ENCODE measurements around the gene CLRN2.

Gene CLRN2

DNA sequence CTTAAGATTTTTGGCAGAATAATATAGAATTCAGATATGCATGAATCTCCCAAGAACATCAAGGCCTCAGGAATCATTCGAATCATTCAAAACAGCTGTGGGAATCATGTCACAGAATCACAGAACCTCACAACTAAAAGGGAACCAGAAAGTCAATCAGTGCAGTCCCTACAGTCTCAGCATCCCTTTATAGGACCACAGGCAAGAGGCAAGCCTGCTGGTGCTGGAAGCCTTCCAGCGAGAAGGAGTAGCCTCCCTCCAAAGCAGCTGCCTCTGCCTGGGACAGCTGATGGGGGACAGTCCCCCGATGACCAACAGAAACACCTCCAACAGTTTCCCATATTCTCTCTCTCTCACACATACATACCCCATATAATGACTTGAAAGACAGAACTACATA, 23.8 kb upstream of the CLRN2 start:
- Histone ChIP-seq H3K4me1 (ENCODE audit: control insufficient read depth, insufficient read depth, low read depth, low read length) (peaks cover 6% of the 10 kb centered on the region), H3K4me3 (ENCODE audit: insufficient read depth in 1 of 2, low read depth in 1 of 2, low read length in 2 of 2) (no peak overlapping the region), H3K79me1 (replicated peaks; ENCODE audit: low read length, poor library complexity, severe bottlenecking) (peaks cover 29% of the 10 kb centered on the region), H3K18ac (ENCODE audit: low read depth in 1 of 2, low read length in 2 of 2) (no peak overlapping the region), H2BK5ac (ENCODE audit: low read depth, low read length, poor library complexity, severe bottlenecking) (no peak overlapping the region), H2AK5ac (ENCODE audit: low read length, severe bottlenecking) (no peak overlapping the region), H3K27me3 (ENCODE audit: control insufficient read depth in 1 of 2, insufficient read depth in 1 of 2, low read length in 2 of 2) (no peaks in the 10 kb centered on the region), H3K9me3 (ENCODE audit: control insufficient read depth, low read length) (no peaks in the 10 kb centered on the region), H3K9ac (ENCODE audit: low read length) (no peak overlapping the region), H3K36me3 (ENCODE audit: control insufficient read depth in 1 of 2, insufficient read depth in 2 of 2, low read depth in 1 of 2, low read length in 2 of 2) (peaks cover 44 to 70% of the 10 kb centered on the region in 2 experiments), H2BK120ac (ENCODE audit: low read depth, low read length) (no peak overlapping the region), H3K27ac (ENCODE audit: low read length, poor library complexity, severe bottlenecking) (no peak overlapping the region), H3K4ac (ENCODE audit: low read depth in 1 of 2, low read length in 2 of 2) (no peak overlapping the region), H3K4me2 (ENCODE audit: low read length, poor library complexity, severe bottlenecking) (no peak overlapping the region), H2AFZ (ENCODE audit: low read depth, low read length) (no peak overlapping the region), H2BK15ac (ENCODE audit: low read depth, poor library complexity, severe bottlenecking) (no peak overlapping the region), H3K14ac (ENCODE audit: low read length in 2 of 2) (no peak overlapping the region), H4K8ac (ENCODE audit: low read length) (peak overlapping the region; percentile 13), H2BK12ac (ENCODE audit: low read length in 2 of 2) (no peak overlapping the region), H4K91ac (ENCODE audit: low read length) (peak overlapping the region; percentile 59), H3K23ac (ENCODE audit: low read length in 2 of 2) (no peak overlapping the region)
- DNase-seq: no peak
- 100% methylated on average over 2 of the region's 3 CpGs for WGBS

DNA sequence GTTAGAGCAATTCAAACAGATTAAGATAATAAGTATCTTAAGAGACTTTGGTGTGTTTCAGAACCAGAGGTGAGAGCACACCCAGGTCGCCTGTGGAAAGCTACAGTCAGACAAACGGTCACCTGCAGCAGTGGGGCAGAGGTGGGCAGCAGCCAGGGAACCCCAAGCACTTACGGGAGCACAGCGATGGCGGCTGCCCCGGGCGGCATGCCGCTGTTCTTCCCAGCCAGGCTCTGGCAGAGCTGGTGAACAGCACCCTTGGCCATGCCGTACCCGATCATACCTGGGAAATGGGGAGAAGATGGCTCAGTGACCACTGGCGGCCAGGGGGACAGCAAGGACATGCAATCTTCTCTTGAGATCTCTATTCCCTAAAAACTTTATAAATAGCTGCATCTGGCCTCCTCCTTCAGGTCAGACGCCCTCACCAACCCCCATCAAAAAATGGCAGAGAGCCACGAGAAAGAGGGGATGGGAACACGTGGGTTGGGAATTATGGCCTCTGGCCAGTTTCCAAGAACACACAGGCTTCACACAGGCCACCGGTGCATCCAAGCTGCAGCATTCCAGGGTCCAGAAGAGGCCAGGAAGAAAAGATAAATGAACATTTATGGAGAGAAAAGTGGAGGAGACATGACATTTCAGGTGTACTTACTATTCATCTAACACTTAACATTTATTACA, 22.8 kb upstream of the CLRN2 start:
- Histone ChIP-seq H2BK5ac (ENCODE audit: low read depth, low read length, poor library complexity, severe bottlenecking) (no peak overlapping the region), H3K23ac (ENCODE audit: low read length in 2 of 2) (no peak overlapping the region), H3K9ac (ENCODE audit: low read length) (no peak overlapping the region), H3K4me3 (ENCODE audit: insufficient read depth in 1 of 2, low read depth in 1 of 2, low read length in 2 of 2) (no peak overlapping the region), H2AK5ac (ENCODE audit: low read length, severe bottlenecking) (no peak overlapping the region), H3K9me3 (ENCODE audit: control insufficient read depth, low read length) (no peaks in the 10 kb centered on the region), H4K8ac (ENCODE audit: low read length) (peak overlapping the region; percentile 78), H3K79me1 (replicated peaks; ENCODE audit: low read length, poor library complexity, severe bottlenecking) (peaks cover 32% of the 10 kb centered on the region), H3K14ac (ENCODE audit: low read length in 2 of 2) (no peak overlapping the region), H2BK15ac (ENCODE audit: low read depth, poor library complexity, severe bottlenecking) (no peak overlapping the region), H3K36me3 (ENCODE audit: control insufficient read depth in 1 of 2, insufficient read depth in 2 of 2, low read depth in 1 of 2, low read length in 2 of 2) (peaks cover 45 to 64% of the 10 kb centered on the region in 2 experiments), H3K27ac (ENCODE audit: low read length, poor library complexity, severe bottlenecking) (no peak overlapping the region), H3K4me2 (ENCODE audit: low read length, poor library complexity, severe bottlenecking) (no peak overlapping the region), H2BK120ac (ENCODE audit: low read depth, low read length) (no peak overlapping the region), H3K27me3 (ENCODE audit: control insufficient read depth in 1 of 2, insufficient read depth in 1 of 2, low read length in 2 of 2) (no peaks in the 10 kb centered on the region), H3K4ac (ENCODE audit: low read depth in 1 of 2, low read length in 2 of 2) (no peak overlapping the region), H4K91ac (ENCODE audit: low read length) (no peak overlapping the region), H2AFZ (ENCODE audit: low read depth, low read length) (no peak overlapping the region), H2BK12ac (ENCODE audit: low read length in 2 of 2) (no peak overlapping the region), H3K4me1 (ENCODE audit: control insufficient read depth, insufficient read depth, low read depth, low read length) (peaks cover 6% of the 10 kb centered on the region), H3K18ac (ENCODE audit: low read depth in 1 of 2, low read length in 2 of 2) (no peak overlapping the region)
- DNase-seq: peak; percentile 20
- WGBS: 87% methylated on average over 13 of the region's 15 CpGs

DNA sequence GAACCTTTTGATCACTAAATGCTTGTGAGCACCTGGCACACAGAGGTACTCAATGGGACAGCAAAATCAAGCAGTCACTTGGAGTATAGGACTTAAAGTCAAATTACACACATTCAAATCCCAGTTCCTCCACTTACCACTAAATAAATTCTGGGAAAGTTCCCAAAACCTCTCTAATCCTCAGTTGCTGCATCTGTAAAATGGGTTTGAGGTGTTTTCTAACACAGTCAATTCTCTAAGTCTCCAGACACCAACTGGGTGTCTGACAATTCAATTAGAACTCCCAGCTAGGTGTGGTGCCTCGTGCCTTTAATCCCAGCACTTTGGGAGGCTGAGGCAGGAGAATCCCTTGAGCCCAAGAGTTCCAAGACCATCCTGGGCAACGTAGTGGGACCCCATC, 22.1 kb upstream of the CLRN2 start:
- no peak overlapping the region for H2BK12ac ChIP-seq (ENCODE audit: low read length in 2 of 2)
- no peak overlapping the region for H2BK5ac ChIP-seq (ENCODE audit: low read depth, low read length, poor library complexity, severe bottlenecking)
- no peak overlapping the region for H3K27ac ChIP-seq (ENCODE audit: low read length, poor library complexity, severe bottlenecking)
- peaks cover 6% of the 10 kb centered on the region for H3K4me1 ChIP-seq (ENCODE audit: control insufficient read depth, insufficient read depth, low read depth, low read length)
- no peak overlapping the region for H2AFZ ChIP-seq (ENCODE audit: low read depth, low read length)
- no peak overlapping the region for H3K23ac ChIP-seq (ENCODE audit: low read length in 2 of 2)
- no peak overlapping the region for H3K18ac ChIP-seq (ENCODE audit: low read depth in 1 of 2, low read length in 2 of 2)
- H2BK15ac ChIP-seq (ENCODE audit: low read depth, poor library complexity, severe bottlenecking): no peak overlapping the region
- no peak overlapping the region for H3K4me3 ChIP-seq (ENCODE audit: insufficient read depth in 1 of 2, low read depth in 1 of 2, low read length in 2 of 2)
- no peak overlapping the region for H2AK5ac ChIP-seq (ENCODE audit: low read length, severe bottlenecking)
- H3K27me3 ChIP-seq (ENCODE audit: control insufficient read depth in 1 of 2, insufficient read depth in 1 of 2, low read length in 2 of 2): no peaks in the 10 kb centered on the region
- no peak overlapping the region for H3K4ac ChIP-seq (ENCODE audit: low read depth in 1 of 2, low read length in 2 of 2)
- H2BK120ac ChIP-seq (ENCODE audit: low read depth, low read length): no peak overlapping the region
- no peak for DNase-seq
- no peak overlapping the region for H3K9ac ChIP-seq (ENCODE audit: low read length)
- H3K14ac ChIP-seq (ENCODE audit: low read length in 2 of 2): no peak overlapping the region
- no peak overlapping the region for H4K91ac ChIP-seq (ENCODE audit: low read length)
- H3K79me1 ChIP-seq (replicated peaks; ENCODE audit: low read length, poor library complexity, severe bottlenecking): peaks cover 32% of the 10 kb centered on the region
- H4K8ac ChIP-seq (ENCODE audit: low read length): no peak overlapping the region
- peaks cover 45 to 64% of the 10 kb centered on the region in 2 experiments for H3K36me3 ChIP-seq (ENCODE audit: control insufficient read depth in 1 of 2, insufficient read depth in 2 of 2, low read depth in 1 of 2, low read length in 2 of 2)
- WGBS: 93% methylated on average over 2 of the region's 2 CpGs
- no peak overlapping the region for H3K4me2 ChIP-seq (ENCODE audit: low read length, poor library complexity, severe bottlenecking)
- H3K9me3 ChIP-seq (ENCODE audit: control insufficient read depth, low read length): no peaks in the 10 kb centered on the region

DNA sequence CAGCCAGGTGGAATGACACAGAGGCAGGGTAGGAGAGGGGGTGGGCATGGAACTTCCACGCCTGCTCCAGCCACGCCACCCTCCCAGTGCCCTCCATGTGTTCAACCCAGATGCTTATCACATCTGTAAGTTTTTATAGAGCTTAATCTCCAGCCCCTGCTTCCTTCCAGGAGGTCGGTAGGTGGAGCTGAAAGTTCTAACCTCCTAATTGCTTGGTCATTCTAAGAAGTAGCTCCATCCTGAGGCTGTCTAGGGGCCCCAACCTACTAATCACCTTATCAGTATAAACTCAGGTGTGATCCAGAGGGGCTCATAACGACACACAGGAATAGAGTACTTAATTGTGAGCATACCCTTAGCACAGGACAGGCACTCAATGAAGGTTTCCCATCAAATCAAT, 21.3 kb upstream of the CLRN2 start:
- Histone ChIP-seq H2BK5ac (ENCODE audit: low read depth, low read length, poor library complexity, severe bottlenecking) (no peak overlapping the region), H3K4ac (ENCODE audit: low read depth in 1 of 2, low read length in 2 of 2) (no peak overlapping the region), H2BK120ac (ENCODE audit: low read depth, low read length) (no peak overlapping the region), H3K4me2 (ENCODE audit: low read length, poor library complexity, severe bottlenecking) (no peak overlapping the region), H3K14ac (ENCODE audit: low read length in 2 of 2) (no peak overlapping the region), H3K27ac (ENCODE audit: low read length, poor library complexity, severe bottlenecking) (no peak overlapping the region), H3K18ac (ENCODE audit: low read depth in 1 of 2, low read length in 2 of 2) (peak overlapping the region in 1 of 2 experiments; percentile 37), H2BK15ac (ENCODE audit: low read depth, poor library complexity, severe bottlenecking) (peak overlapping the region; percentile 35), H4K8ac (ENCODE audit: low read length) (no peak overlapping the region), H3K23ac (ENCODE audit: low read length in 2 of 2) (no peak overlapping the region), H2AFZ (ENCODE audit: low read depth, low read length) (no peak overlapping the region), H3K9ac (ENCODE audit: low read length) (peak overlapping the region; percentile 60), H3K4me1 (ENCODE audit: control insufficient read depth, insufficient read depth, low read depth, low read length) (peaks cover 6% of the 10 kb centered on the region), H2AK5ac (ENCODE audit: low read length, severe bottlenecking) (no peak overlapping the region), H3K27me3 (ENCODE audit: control insufficient read depth in 1 of 2, insufficient read depth in 1 of 2, low read length in 2 of 2) (no peaks in the 10 kb centered on the region), H3K36me3 (ENCODE audit: control insufficient read depth in 1 of 2, insufficient read depth in 2 of 2, low read depth in 1 of 2, low read length in 2 of 2) (peaks cover 43 to 58% of the 10 kb centered on the region in 2 experiments), H3K9me3 (ENCODE audit: control insufficient read depth, low read length) (no peaks in the 10 kb centered on the region), H3K4me3 (ENCODE audit: insufficient read depth in 1 of 2, low read depth in 1 of 2, low read length in 2 of 2) (peak overlapping the region in 1 of 2 experiments; percentile 15), H4K91ac (ENCODE audit: low read length) (no peak overlapping the region), H3K79me1 (replicated peaks; ENCODE audit: low read length, poor library complexity, severe bottlenecking) (peaks cover 31% of the 10 kb centered on the region), H2BK12ac (ENCODE audit: low read length in 2 of 2) (peak overlapping the region in 1 of 2 experiments; percentile 18)
- 96% methylated on average over 4 of the region's 4 CpGs for WGBS
- no peak for DNase-seq
